Liver (tissue), 9 donors: ENCODE results near the gene LTO1. TPM values are rescaled to one million over a fixed set of nuclear protein-coding genes. Genes with fewer than 3 reads are reported as not detected.

Source experiments
- DNase-seq: peaks from one replicate; pipeline ENCODE4 v3.0.0-alpha.2; 2017; ENCODE audit warnings: low spot score
- H3K27ac ChIP-seq, 2 donors: one replicate each; pipeline ENCODE4 v1.7.0; 2013; ENCODE audit warnings: inconsistent platforms in 2 of 2, low read length in 2 of 2, control low read depth in 1 of 2, low read depth in 1 of 2, mild to moderate bottlenecking in 1 of 2
- H3K27me3 ChIP-seq, 4 donors: one replicate each; pipeline versions ENCODE4 v1.6.1 to v1.7.0; 2013; ENCODE audit warnings: low read length in 3 of 4, inconsistent platforms in 1 of 4, mild to moderate bottlenecking in 1 of 4, moderate library complexity in 1 of 4; ENCODE audit not compliant: control insufficient read depth in 4 of 4, insufficient read depth in 4 of 4
- H3K36me3 ChIP-seq, 4 donors: one replicate each; pipeline versions ENCODE4 v1.6.1 to v1.7.0; 2013; ENCODE audit warnings: low read length in 3 of 4, mild to moderate bottlenecking in 3 of 4, low read depth in 1 of 4, moderate library complexity in 1 of 4; ENCODE audit not compliant: control insufficient read depth in 4 of 4, insufficient read depth in 3 of 4
- H3K4me1 ChIP-seq, 4 donors: one replicate each; pipeline versions ENCODE4 v1.6.1 to v1.7.0; 2013; ENCODE audit warnings: low read length in 3 of 4, mild to moderate bottlenecking in 3 of 4, moderate library complexity in 1 of 4; ENCODE audit not compliant: control insufficient read depth in 4 of 4, insufficient read depth in 4 of 4
- H3K4me3 ChIP-seq, 3 donors: one replicate each; pipeline versions ENCODE4 v1.6.1 to v1.7.0; 2013; ENCODE audit warnings: low read length in 3 of 3, control low read depth in 1 of 3, low read depth in 1 of 3, mild to moderate bottlenecking in 1 of 3
- H3K9ac ChIP-seq, 2 donors: one replicate each; pipeline ENCODE4 v1.7.0; 2013; ENCODE audit warnings: low read length in 2 of 2, mild to moderate bottlenecking in 2 of 2, moderate library complexity in 2 of 2, control low read depth in 1 of 2, low read depth in 1 of 2
- H3K9me3 ChIP-seq, 4 donors: one replicate each; pipeline versions ENCODE4 v1.6.1 to v1.7.0; 2013; ENCODE audit warnings: low read length in 3 of 4; ENCODE audit not compliant: control insufficient read depth in 4 of 4
- ATF3 ChIP-seq: IDR thresholded peaks from 2 replicates; pipeline ENCODE4 v1.6.1; 2016; ENCODE audit warnings: antibody characterized with exemption
- CTCF ChIP-seq: fragments of 150-350 bp; IDR thresholded peaks from 2 replicates; pipeline ENCODE4 v1.5.1; 2017; ENCODE audit warnings: improper control_type of control experiment, low read depth, low read length; ENCODE audit not compliant: missing input control
- EGR1 ChIP-seq, 2 donors: IDR thresholded peaks; 2 replicates each; pipeline ENCODE4 v1.6.1; 2016 to 2018; ENCODE audit warnings: antibody characterized with exemption in 2 of 2, low read depth in 2 of 2
- FOXA1 ChIP-seq: IDR thresholded peaks from 2 replicates; pipeline ENCODE4 v1.6.1; 2016; ENCODE audit warnings: antibody characterized with exemption
- FOXA2 ChIP-seq: IDR thresholded peaks from 2 replicates; pipeline ENCODE4 v1.6.1; 2016; ENCODE audit warnings: antibody characterized with exemption
- GABPA ChIP-seq, 2 donors: IDR thresholded peaks in 1 of 2; conservative IDR thresholded peaks in 1 of 2; 2 replicates each; pipeline ENCODE4 v1.6.1; 2016; ENCODE audit warnings: antibody characterized with exemption in 2 of 2, mild to moderate bottlenecking in 1 of 2, moderate library complexity in 1 of 2
- HNF4A ChIP-seq, 2 donors: conservative IDR thresholded peaks; 2 replicates each; pipeline ENCODE4 v1.6.1; 2016; ENCODE audit warnings: antibody characterized with exemption in 2 of 2, mild to moderate bottlenecking in 2 of 2
- HNF4G ChIP-seq: IDR thresholded peaks from 2 replicates; pipeline ENCODE4 v1.6.1; 2016; ENCODE audit warnings: antibody characterized with exemption
- JUND ChIP-seq, 2 donors: IDR thresholded peaks; 2 replicates each; pipeline ENCODE4 v1.6.1; 2016; ENCODE audit warnings: antibody characterized with exemption in 2 of 2
- MAX ChIP-seq: IDR thresholded peaks from 2 replicates; pipeline ENCODE4 v1.6.1; 2016; ENCODE audit warnings: antibody characterized with exemption
- NR2F2 ChIP-seq: IDR thresholded peaks from 2 replicates; pipeline ENCODE4 v1.6.1; 2016; ENCODE audit warnings: antibody characterized with exemption
- RAD21 ChIP-seq, 2 donors: IDR thresholded peaks; 2 replicates each; pipeline ENCODE4 v1.6.1; 2016; ENCODE audit warnings: antibody characterized with exemption in 2 of 2, mild to moderate bottlenecking in 2 of 2
- REST ChIP-seq: IDR thresholded peaks from 2 replicates; pipeline ENCODE4 v1.6.1; 2016; ENCODE audit warnings: antibody characterized with exemption, mild to moderate bottlenecking
- RXRA ChIP-seq, 2 donors: IDR thresholded peaks; 2 replicates each; pipeline ENCODE4 v1.6.1; 2017 to 2018; ENCODE audit warnings: antibody characterized with exemption in 2 of 2, mild to moderate bottlenecking in 1 of 2
- SP1 ChIP-seq: IDR thresholded peaks from 2 replicates; pipeline ENCODE4 v1.6.1; 2018; ENCODE audit warnings: antibody characterized with exemption, mild to moderate bottlenecking
- TAF1 ChIP-seq: conservative IDR thresholded peaks from 2 replicates; pipeline ENCODE4 v1.6.1; 2016; ENCODE audit warnings: antibody characterized with exemption, mild to moderate bottlenecking
- YY1 ChIP-seq: IDR thresholded peaks from 2 replicates; pipeline ENCODE4 v1.6.1; 2016; ENCODE audit warnings: antibody characterized with exemption, mild to moderate bottlenecking
- ZBTB33 ChIP-seq: IDR thresholded peaks from 2 replicates; pipeline ENCODE4 v1.6.1; 2016; ENCODE audit warnings: antibody characterized with exemption
- WGBS: extraction: QIAGEN DNeasy Blood & Tissue Kit; methylation state at CpG from one replicate; pipeline ENCODE4 v1.1.7; 2013; 5-methylcytosine and 5-hydroxymethylcytosine counted together
- polyA plus RNA-seq, 2 donors: library from polyadenylated mRNA; stranded (reverse) in 1 of 2; unstranded in 1 of 2; fragments of 200-250 nt in 1 of 2; fragments of >200 nt in 1 of 2; fragmentation: Nextera tagmentation in 1 of 2; extraction: Ambion mirVana in 1 of 2; gene quantifications; one replicate each; pipeline versions ENCODE4 v1.2.1 to v1.2.3, GENCODE V29; 2013 to 2015
- total RNA-seq, 2 donors: library from RNA; depleted of rRNA; stranded (reverse); fragments of >200 nt; gene quantifications; one replicate each; pipeline ENCODE4 v1.2.3, GENCODE V29; 2014
- donor health status: healthy.
- donor health status: healthy.
- donor health status: healthy.
- donor health status: healthy.
- donor health status: healthy.

Gene LTO1
- total and polyA plus RNA-seq, 4 donors: 4.9 to 12.3 (median 7.3) TPM

GRCh38 chr11:69655479-69656428, 19.4 kb downstream of the LTO1 start:
- Histone ChIP-seq H3K4me3 (no peak overlapping the region), H3K27ac (no peak overlapping the region), H3K27me3 (no peaks in the 10 kb centered on the region), H3K9me3 (no peaks in the 10 kb centered on the region), H3K4me1 (peaks cover 0 to 6% (median 3%) of the 10 kb centered on the region in 4 donors), H3K9ac (no peak overlapping the region), H3K36me3 (peaks cover 4 to 25% (median 22%) of the 10 kb centered on the region in 4 donors)
- WGBS: 88% methylated on average over 19 of the region's 19 CpGs
- DNase-seq: no peak
- TF ChIP-seq EGR1 (IDR thresholded peaks at IDR 0.05; ENCODE audit: low read depth in 2 of 2): no peak
- no peak for TF ChIP-seq ATF3
- TF ChIP-seq JUND (IDR thresholded peaks at IDR 0.05): no peak
- no peak for TF ChIP-seq YY1
- no peak for TF ChIP-seq MAX
- TF ChIP-seq NR2F2: no peak
- TF ChIP-seq HNF4A (conservative IDR thresholded peaks at IDR 0.05): no peak
- no peak for TF ChIP-seq TAF1
- no peak for TF ChIP-seq GABPA (IDR thresholded peaks at IDR 0.05 in 1 of 2, conservative IDR thresholded peaks at IDR 0.05 in 1 of 2)
- TF ChIP-seq REST: no peak
- no peak for TF ChIP-seq CTCF
- no peak for TF ChIP-seq ZBTB33
- no peak for TF ChIP-seq RAD21 (IDR thresholded peaks at IDR 0.05)
- TF ChIP-seq FOXA1: no peak
- no peak for TF ChIP-seq RXRA (IDR thresholded peaks at IDR 0.05)
- TF ChIP-seq HNF4G: no peak
- no peak for TF ChIP-seq SP1
- no peak for TF ChIP-seq FOXA2
